Natural killer cell (primary cell): Measurements from ENCODE around the gene KRTAP5-6. TPM values are rescaled to one million over a fixed set of nuclear protein-coding genes. Genes with fewer than 3 reads are reported as not detected.

Experiments
- ATAC-seq, 3 donors: fragments of 150-1000 bp in 2 of 3; fragments of 200-7000 bp in 1 of 3; cut with Tn5 transposase; 1 replicate in 1 of 3; 2 replicates in 2 of 3; pipeline ENCODE4 v1.10.0; 2021; ENCODE audit warnings: mild to moderate bottlenecking in 2 of 3, moderate library complexity in 2 of 3
- DNase-seq, 2 donors: peaks; one replicate each; pipeline versions ENCODE4 v3.0.0 to v3.0.0-alpha.2; 2013 to 2021; ENCODE audit warnings: mixed read lengths in 1 of 2
- H3K27ac ChIP-seq: one replicate; pipeline ENCODE4 v1.5.1; 2013; ENCODE audit warnings: mild to moderate bottlenecking, low read length
- H3K27me3 ChIP-seq: one replicate; pipeline ENCODE4 v1.6.1; 2013; ENCODE audit warnings: low read length; ENCODE audit not compliant: control insufficient read depth, insufficient read depth
- H3K36me3 ChIP-seq: one replicate; pipeline ENCODE4 v1.6.1; 2013; ENCODE audit warnings: low read length; ENCODE audit not compliant: control insufficient read depth, insufficient read depth
- H3K4me1 ChIP-seq: one replicate; pipeline ENCODE4 v1.6.1; 2013; ENCODE audit warnings: low read length; ENCODE audit not compliant: control insufficient read depth, insufficient read depth
- H3K4me3 ChIP-seq: one replicate; pipeline ENCODE4 v1.5.1; 2013; ENCODE audit warnings: low read length
- H3K9me3 ChIP-seq: one replicate; pipeline ENCODE4 v1.6.1; 2013; ENCODE audit warnings: low read length; ENCODE audit not compliant: control insufficient read depth, insufficient read depth
- H3K27ac Mint-ChIP-seq, 2 donors: one replicate each; pipeline ENCODE4 v1.8.0; 2022; ENCODE audit warnings: mild to moderate bottlenecking in 2 of 2, mixed read lengths in 2 of 2, moderate library complexity in 1 of 2
- H3K27me3 Mint-ChIP-seq, 2 donors: one replicate each; pipeline ENCODE4 v1.8.0; 2022; ENCODE audit warnings: low read depth in 2 of 2, mixed read lengths in 2 of 2
- H3K36me3 Mint-ChIP-seq: one replicate; pipeline ENCODE4 v1.8.0; 2022; ENCODE audit warnings: mixed read lengths
- H3K4me1 Mint-ChIP-seq, 2 donors: one replicate each; pipeline ENCODE4 v1.8.0; 2022; ENCODE audit warnings: mixed read lengths in 2 of 2
- H3K4me3 Mint-ChIP-seq: one replicate; pipeline ENCODE4 v1.8.0; 2022; ENCODE audit warnings: mild to moderate bottlenecking, moderate library complexity, mixed read lengths
- H3K9me3 Mint-ChIP-seq, 2 donors: one replicate each; pipeline ENCODE4 v1.8.0; 2022; ENCODE audit warnings: mixed read lengths in 2 of 2
- WGBS: methylation state at CpG from one replicate; pipeline ENCODE4 v1.1.7; 2013; ENCODE audit warnings: missing lambda C conversion rate; ENCODE audit not compliant: insufficient coverage; 5-methylcytosine and 5-hydroxymethylcytosine counted together
- intact Hi-C: fragments of 100-400 bp; cut with micrococcal nuclease; formaldehyde crosslinking; loops from one replicate; pipeline ENCODE4 v1.14.2; 2022
- total RNA-seq, 4 donors: library from RNA; stranded (reverse); fragments of 120-200 nt in 1 of 4; gene quantifications; one replicate each; pipeline versions ENCODE4 v1.2.3 to v1.2.4, GENCODE V29; 2013 to 2022
- TF ChIP-seq, protein P1 (sequence below): fragments of 200-600 bp; IDR thresholded peaks from one replicate; pipeline ENCODE4 v1.8.0; 2022; ENCODE audit warnings: antibody characterized with exemption

KRTAP5-6 gene
- total RNA-seq, 3 donors from 2014 or later (not counting 1 experiment from before 2014, with no cell fraction given) = not detected

DNA sequence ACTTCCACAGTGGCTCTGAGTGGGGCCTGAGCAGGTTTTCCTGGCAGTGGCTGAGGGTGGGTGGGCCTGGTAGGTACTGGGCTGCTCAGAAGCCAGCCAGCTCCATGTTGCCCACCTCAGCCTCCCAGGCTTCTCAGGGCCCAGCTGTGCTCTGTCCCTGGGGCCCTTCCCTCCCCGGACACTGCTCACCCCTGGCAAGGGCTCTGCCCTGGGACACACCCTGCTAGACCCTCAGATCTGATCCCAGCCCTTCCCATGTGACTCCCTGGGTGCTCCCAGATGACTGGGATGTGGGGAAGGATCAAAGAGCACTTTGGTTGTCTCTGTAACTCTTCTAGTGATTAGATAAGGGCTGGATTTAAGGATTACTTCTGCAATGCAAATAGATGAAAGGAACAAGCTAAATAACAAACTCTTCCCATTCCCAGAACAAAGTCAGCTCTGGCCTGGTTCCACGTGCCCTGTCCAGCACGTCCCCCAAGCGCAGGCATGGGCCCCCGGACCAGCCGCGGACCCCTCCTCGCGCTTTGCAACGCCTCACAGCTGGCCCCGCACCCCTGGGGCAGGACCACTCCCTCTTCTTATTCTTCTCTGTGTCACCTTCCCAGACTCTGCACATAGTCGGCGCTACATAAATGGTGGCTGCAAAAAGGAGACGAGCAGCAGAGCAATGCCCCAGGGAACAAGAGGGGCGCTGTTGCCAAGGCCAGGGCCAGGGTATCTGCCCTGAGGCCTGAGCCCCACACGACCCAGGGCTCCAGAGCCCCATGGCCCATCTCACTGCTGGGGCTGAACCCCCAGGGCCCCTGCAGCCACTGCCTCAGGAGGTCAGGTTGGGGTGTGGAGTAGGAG is 5.7 kb upstream of the KRTAP5-6 start:
- peak overlapping the region; percentile 45 to 80 for H3K27ac Mint-ChIP-seq
- Histone ChIP-seq H3K27ac (no peak overlapping the region), H3K36me3 (no peaks in the 10 kb centered on the region), H3K4me1 (peaks cover 52% of the 10 kb centered on the region), H3K27me3 (peaks cover 10% of the 10 kb centered on the region), H3K9me3 (no peaks in the 10 kb centered on the region), H3K4me3 (no peak overlapping the region)
- H3K4me1 Mint-ChIP-seq = peaks cover 33 to 40% of the 10 kb centered on the region in 2 donors
- DNase-seq (no peak), ATAC-seq (peak in 1 of 3 donors; percentile 20)
- H3K9me3 Mint-ChIP-seq = no peaks in the 10 kb centered on the region
- 85% methylated on average over 16 of the region's 16 CpGs for WGBS
- TF ChIP-seq, protein P1, sequence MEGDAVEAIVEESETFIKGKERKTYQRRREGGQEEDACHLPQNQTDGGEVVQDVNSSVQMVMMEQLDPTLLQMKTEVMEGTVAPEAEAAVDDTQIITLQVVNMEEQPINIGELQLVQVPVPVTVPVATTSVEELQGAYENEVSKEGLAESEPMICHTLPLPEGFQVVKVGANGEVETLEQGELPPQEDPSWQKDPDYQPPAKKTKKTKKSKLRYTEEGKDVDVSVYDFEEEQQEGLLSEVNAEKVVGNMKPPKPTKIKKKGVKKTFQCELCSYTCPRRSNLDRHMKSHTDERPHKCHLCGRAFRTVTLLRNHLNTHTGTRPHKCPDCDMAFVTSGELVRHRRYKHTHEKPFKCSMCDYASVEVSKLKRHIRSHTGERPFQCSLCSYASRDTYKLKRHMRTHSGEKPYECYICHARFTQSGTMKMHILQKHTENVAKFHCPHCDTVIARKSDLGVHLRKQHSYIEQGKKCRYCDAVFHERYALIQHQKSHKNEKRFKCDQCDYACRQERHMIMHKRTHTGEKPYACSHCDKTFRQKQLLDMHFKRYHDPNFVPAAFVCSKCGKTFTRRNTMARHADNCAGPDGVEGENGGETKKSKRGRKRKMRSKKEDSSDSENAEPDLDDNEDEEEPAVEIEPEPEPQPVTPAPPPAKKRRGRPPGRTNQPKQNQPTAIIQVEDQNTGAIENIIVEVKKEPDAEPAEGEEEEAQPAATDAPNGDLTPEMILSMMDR = no peak
- intact Hi-C loops = loop anchor here (2.0 kb wide), 1 partner anchor 28 kb away; no protein-coding TSS in a partner anchor
- H3K27me3 Mint-ChIP-seq = peaks cover 15 to 26% of the 10 kb centered on the region in 2 donors
- H3K36me3 Mint-ChIP-seq = no peaks in the 10 kb centered on the region
- peak overlapping the region; percentile 7 for H3K4me3 Mint-ChIP-seq

DNA sequence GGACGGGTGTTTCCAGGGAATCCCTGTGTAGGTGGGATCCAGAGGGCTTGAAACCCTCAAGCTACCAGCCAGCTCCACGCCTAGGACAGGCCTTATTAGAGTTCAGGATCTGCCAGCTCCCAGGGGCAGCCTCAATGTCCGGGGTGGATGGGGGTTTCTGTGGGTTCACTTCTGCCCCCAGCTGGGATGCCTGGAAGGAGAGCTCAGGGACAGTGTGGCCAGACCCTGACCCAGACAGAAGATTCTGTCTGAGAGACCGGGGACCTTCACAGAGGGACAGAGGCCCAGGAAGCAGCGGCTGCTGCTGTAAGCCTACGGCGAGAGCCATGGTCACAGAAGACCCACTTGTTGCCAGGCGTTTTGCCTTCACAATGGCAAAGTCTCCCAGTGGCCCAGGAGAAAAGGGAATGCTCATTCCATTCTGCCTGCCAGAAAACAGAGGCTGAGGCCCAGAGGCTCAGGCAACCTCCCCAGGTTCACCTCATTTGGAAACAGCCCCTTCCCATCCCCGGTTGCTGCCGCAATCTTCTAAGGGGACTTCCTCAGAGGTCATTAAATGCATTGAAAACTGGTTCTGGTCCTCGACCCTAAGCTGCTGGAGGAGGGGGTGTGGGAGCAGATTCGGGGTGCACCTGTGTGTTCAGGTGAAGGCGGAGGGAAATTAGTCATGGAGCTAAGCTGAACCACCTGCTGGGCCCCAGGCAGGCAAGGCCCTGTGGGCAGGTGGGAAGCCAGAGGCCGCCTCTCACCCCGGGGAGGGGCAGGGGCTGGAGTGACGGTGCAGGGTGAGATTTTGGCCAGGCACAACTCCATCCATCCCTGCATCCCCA is 4.9 kb upstream of the KRTAP5-6 start:
- peaks cover 18 to 30% of the 10 kb centered on the region in 2 donors for H3K27me3 Mint-ChIP-seq
- H3K27me3 ChIP-seq = peaks cover 10% of the 10 kb centered on the region
- peak overlapping the region in 1 of 2 donors; percentile 80 for H3K27ac Mint-ChIP-seq
- TF ChIP-seq, protein P1 = no peak
- intact Hi-C loops = loop anchor here (2.0 kb wide), 2 partner anchors 29 to 459 kb away; no protein-coding TSS in a partner anchor
- H3K36me3 Mint-ChIP-seq = no peaks in the 10 kb centered on the region
- H3K4me3 Mint-ChIP-seq = no peak overlapping the region
- ATAC-seq = no peak
- H3K4me3 ChIP-seq = no peak overlapping the region
- no peaks in the 10 kb centered on the region for H3K9me3 Mint-ChIP-seq
- H3K4me1 Mint-ChIP-seq = peaks cover 33 to 40% of the 10 kb centered on the region in 2 donors
- H3K36me3 ChIP-seq = no peaks in the 10 kb centered on the region
- WGBS = 87% methylated on average over 16 of the region's 16 CpGs
- H3K4me1 ChIP-seq = peaks cover 52% of the 10 kb centered on the region
- no peak overlapping the region for H3K27ac ChIP-seq
- no peaks in the 10 kb centered on the region for H3K9me3 ChIP-seq
- DNase-seq = no peak

DNA sequence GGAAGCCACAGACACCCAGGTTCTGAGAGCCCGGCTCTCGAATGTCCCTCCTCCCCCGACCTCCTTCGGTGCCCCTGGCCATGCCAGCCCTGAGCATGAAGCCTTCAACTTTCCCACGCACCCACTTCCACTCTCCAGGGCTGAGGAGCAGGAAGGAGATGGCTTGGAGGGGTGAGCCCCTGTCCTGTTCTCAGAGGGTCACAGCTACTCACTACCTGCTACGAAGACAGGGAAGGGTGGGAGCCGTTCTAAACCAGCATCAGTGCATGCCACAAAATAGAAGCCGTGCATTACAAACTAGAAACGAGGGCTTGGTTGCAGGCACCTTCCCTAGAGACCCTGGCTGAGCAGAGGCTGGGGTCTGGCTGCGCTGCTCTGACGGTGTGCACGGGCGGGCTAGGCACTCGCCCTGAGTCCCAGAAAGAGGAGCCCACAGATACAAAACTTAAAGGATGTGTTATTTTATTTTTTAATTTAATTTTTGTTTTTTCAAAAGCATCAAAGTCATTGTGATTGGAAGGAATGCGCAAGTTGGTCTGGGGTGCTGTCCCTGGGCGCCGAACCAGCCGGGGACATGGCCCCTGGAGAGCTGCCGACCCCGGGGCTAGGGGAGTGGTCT is 4.2 kb upstream of the KRTAP5-6 start:
- no peak for ATAC-seq
- TF ChIP-seq, protein P1 = no peak
- Mint-ChIP-seq H3K4me1 (peaks cover 36 to 40% of the 10 kb centered on the region in 2 donors), H3K9me3 (no peaks in the 10 kb centered on the region), H3K27me3 (peaks cover 18 to 30% of the 10 kb centered on the region in 2 donors), H3K4me3 (peak overlapping the region; percentile 69), H3K36me3 (no peaks in the 10 kb centered on the region), H3K27ac (peak overlapping the region in 1 of 2 donors; percentile 52)
- DNase-seq = no peak
- no peaks in the 10 kb centered on the region for H3K36me3 ChIP-seq
- intact Hi-C loops = loop anchor here (2.0 kb wide), 1 partner anchor 458 kb away; no protein-coding TSS in a partner anchor
- H3K27ac ChIP-seq = no peak overlapping the region
- H3K4me3 ChIP-seq = no peak overlapping the region
- peaks cover 10% of the 10 kb centered on the region for H3K27me3 ChIP-seq
- H3K4me1 ChIP-seq = peaks cover 52% of the 10 kb centered on the region
- WGBS = 52% methylated on average over 20 of the region's 20 CpGs
- no peaks in the 10 kb centered on the region for H3K9me3 ChIP-seq
